Measurements from ENCODE around the gene CLCNKB. TPM values are rescaled to one million over a fixed set of nuclear protein-coding genes. Genes with fewer than 3 reads are reported as not detected.

The CLCNKB gene
- total RNA-seq = 19.0 and 55.6 TPM in 2 replicates
- polyA plus RNA-seq = 24.8 and 84.3 TPM in 2 replicates

DNA sequence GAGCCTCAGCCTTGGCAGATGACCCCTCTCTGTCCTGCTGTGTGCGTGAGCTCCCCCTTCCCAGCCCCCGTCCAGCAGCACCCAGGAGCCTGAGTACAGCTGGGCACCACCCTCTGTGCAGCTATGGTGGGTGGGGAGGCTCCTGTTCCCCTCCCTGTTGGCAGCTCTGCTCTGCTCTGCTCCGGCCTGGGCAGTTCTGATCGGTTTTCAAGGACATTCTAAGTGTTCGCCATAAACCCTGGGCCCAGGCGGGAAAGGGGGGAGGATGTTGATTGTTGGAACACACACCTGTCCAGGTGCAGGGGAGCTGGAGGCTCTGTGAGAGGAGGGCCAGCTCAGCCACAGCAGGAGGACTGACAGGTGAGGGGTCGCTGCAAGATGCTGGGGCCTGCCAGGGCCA, at the start of gene CLCNKB:
Gene CLCNKB, plus strand, starts transcription at position 262 of the 400 bp plus-strand sequence. CDS start 711 bp downstream, outside the sequence.
- no peaks in the 10 kb centered on the region for H3K9me3 ChIP-seq (ENCODE audit: low read depth)
- H3K36me3 ChIP-seq = no peaks in the 10 kb centered on the region
- no peaks in the 10 kb centered on the region for H3K4me1 ChIP-seq (ENCODE audit: low read depth)
- no peak for DNase-seq (ENCODE audit: low read depth in 1 of 2, low spot score in 1 of 2)
- H3K27ac ChIP-seq = no peak within 1 kb of the TSS
- no peak within 1 kb of the TSS for H3K4me3 ChIP-seq
- TF ChIP-seq, protein P1, sequence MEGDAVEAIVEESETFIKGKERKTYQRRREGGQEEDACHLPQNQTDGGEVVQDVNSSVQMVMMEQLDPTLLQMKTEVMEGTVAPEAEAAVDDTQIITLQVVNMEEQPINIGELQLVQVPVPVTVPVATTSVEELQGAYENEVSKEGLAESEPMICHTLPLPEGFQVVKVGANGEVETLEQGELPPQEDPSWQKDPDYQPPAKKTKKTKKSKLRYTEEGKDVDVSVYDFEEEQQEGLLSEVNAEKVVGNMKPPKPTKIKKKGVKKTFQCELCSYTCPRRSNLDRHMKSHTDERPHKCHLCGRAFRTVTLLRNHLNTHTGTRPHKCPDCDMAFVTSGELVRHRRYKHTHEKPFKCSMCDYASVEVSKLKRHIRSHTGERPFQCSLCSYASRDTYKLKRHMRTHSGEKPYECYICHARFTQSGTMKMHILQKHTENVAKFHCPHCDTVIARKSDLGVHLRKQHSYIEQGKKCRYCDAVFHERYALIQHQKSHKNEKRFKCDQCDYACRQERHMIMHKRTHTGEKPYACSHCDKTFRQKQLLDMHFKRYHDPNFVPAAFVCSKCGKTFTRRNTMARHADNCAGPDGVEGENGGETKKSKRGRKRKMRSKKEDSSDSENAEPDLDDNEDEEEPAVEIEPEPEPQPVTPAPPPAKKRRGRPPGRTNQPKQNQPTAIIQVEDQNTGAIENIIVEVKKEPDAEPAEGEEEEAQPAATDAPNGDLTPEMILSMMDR (IDR thresholded peaks at IDR 0.05; ENCODE audit: low read depth, low read length) = no peak
- H3K27me3 ChIP-seq = no peaks in the 10 kb centered on the region

DNA sequence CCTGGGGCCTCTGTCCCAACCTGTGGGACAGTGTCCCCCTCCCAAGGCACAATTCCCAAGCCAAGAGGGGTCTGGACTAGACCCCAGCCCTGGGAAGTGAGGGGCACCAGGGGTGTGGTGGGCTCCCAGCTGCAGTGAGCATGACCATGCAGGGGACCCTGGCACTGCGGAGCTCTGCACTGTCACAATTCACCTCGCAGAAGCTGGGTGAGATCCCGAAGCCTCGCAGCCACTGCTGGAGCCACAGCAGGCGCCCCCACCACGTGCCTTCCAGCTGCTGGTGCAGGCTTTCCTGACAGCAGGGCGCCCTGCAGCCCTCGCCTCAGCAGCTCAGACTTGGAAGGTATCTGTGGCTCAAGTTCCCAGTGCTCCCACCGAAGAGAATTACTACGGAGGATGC, 49.5 kb upstream of the CLCNKB start:
- no peaks in the 10 kb centered on the region for H3K4me1 ChIP-seq (ENCODE audit: low read depth)
- no peaks in the 10 kb centered on the region for H3K27me3 ChIP-seq
- DNase-seq (ENCODE audit: low read depth in 1 of 2, low spot score in 1 of 2) = no peak
- no peak overlapping the region for H3K27ac ChIP-seq
- H3K9me3 ChIP-seq (ENCODE audit: low read depth) = no peaks in the 10 kb centered on the region
- H3K36me3 ChIP-seq = no peaks in the 10 kb centered on the region
- TF ChIP-seq, protein P1 (IDR thresholded peaks at IDR 0.05; ENCODE audit: low read depth, low read length) = no peak
- H3K4me3 ChIP-seq = no peak overlapping the region

DNA sequence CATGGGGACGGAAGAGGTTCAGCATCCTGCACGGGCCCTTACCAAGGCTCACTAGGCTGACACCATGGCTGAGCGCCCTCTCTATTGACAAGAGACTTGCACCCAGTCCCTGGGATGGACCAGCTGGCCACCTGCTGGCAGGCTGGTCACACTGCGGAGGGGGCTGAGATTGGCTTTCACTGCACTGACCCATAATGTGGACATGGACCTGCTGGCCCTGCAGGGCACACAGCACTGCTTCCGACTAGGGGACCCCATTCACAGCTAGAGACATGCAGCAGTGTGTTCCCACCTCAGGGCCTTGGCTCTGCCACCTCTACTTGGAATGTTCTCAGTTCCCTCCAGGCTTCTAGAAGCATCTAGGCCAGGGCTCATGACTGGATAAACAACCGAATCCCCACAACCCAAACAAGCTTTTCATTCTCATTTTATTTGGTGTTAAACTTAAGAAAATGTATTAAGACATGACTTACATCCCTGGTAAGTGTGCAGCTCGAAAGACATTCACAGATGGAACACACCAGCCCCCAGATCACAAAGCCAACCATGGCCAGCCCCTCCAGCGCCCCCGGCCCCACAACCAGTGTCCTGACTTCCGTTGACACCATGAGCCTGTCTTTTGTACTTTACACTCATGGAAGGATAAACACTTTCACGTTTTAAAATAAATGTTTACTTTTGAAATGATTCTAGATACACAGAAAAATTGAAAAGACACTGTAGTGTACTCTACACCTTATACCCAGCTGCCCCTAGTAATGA, 48.8 kb upstream of the CLCNKB start:
- no peak overlapping the region for H3K27ac ChIP-seq
- no peak overlapping the region for H3K4me3 ChIP-seq
- peak; percentile 60 to 76 for DNase-seq (ENCODE audit: low read depth in 1 of 2, low spot score in 1 of 2)
- H3K9me3 ChIP-seq (ENCODE audit: low read depth) = no peaks in the 10 kb centered on the region
- H3K36me3 ChIP-seq = no peaks in the 10 kb centered on the region
- H3K4me1 ChIP-seq (ENCODE audit: low read depth) = no peaks in the 10 kb centered on the region
- no peaks in the 10 kb centered on the region for H3K27me3 ChIP-seq
- TF ChIP-seq, protein P1 (IDR thresholded peaks at IDR 0.05; ENCODE audit: low read depth, low read length) = peak; percentile 85

DNA sequence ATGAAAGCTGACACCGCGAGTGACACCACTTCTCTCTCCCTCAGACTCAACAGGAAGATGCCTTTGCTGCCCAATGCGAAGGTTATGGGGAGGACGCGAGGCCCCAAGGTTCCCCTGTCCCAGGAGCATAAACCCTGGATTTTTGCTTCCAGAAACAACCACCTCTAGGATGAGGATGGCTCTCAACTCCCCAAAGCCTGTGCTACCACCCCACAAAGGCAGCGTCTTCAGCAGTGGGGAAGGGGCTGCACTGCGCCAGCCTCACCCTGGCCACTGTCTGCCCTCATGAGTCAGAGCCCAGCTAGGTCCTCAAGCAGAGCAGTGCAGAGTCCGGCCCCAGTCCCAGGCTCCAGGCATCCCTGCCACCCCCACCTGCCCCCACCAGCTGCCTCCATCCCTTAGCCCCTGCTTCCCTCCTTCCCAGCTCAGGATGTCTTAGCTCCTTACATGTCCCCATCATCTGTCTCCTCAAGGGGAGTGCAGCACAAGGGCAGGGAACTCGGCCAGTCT, 46.5 kb upstream of the CLCNKB start:
- H3K4me3 ChIP-seq = no peak overlapping the region
- no peak for DNase-seq (ENCODE audit: low read depth in 1 of 2, low spot score in 1 of 2)
- no peaks in the 10 kb centered on the region for H3K36me3 ChIP-seq
- H3K27me3 ChIP-seq = no peaks in the 10 kb centered on the region
- H3K4me1 ChIP-seq (ENCODE audit: low read depth) = no peaks in the 10 kb centered on the region
- TF ChIP-seq, protein P1 (IDR thresholded peaks at IDR 0.05; ENCODE audit: low read depth, low read length) = no peak
- H3K9me3 ChIP-seq (ENCODE audit: low read depth) = no peaks in the 10 kb centered on the region
- no peak overlapping the region for H3K27ac ChIP-seq

DNA sequence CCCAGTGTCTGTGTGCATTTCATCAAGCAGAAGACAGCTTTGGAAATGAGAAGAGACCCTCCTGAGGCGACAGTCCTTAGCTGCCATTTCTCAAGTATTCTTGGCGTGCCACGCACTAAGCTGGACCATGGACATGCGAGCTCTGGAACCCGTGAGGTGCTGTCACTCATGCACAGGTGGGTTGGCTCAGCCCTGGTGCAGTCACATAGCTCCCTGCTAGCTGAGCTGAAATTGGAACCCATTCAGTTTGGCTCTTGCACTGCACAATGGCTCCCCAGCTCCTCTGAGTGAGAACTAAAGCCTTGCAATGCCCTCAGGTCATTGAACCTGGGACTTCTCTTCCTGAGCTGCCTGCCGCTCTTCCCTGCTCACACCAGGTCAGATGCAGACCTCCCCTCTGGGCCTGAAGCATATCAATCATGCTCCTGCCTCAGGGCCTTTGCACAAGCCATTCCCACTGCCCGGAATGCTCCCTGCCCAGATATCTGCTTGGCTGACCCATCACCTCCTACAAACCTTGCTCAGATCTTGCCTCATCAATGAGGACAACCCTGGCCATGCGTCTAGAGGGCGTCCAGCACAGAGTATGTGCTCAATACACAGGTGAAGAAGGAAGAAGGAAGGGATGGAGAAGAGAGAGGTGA, 45.8 kb upstream of the CLCNKB start:
- H3K36me3 ChIP-seq = no peaks in the 10 kb centered on the region
- H3K4me3 ChIP-seq = no peak overlapping the region
- H3K9me3 ChIP-seq (ENCODE audit: low read depth) = no peaks in the 10 kb centered on the region
- no peak overlapping the region for H3K27ac ChIP-seq
- no peak for DNase-seq (ENCODE audit: low read depth in 1 of 2, low spot score in 1 of 2)
- no peaks in the 10 kb centered on the region for H3K27me3 ChIP-seq
- TF ChIP-seq, protein P1 (IDR thresholded peaks at IDR 0.05; ENCODE audit: low read depth, low read length) = no peak
- H3K4me1 ChIP-seq (ENCODE audit: low read depth) = no peaks in the 10 kb centered on the region

Measured in cardiac muscle cell (in vitro differentiated cells and primary cell).